ENCODE measurements around the gene FLYWCH2. TPM values are rescaled to one million over a fixed set of nuclear protein-coding genes. Genes with fewer than 3 reads are reported as not detected.

The FLYWCH2 gene
- total RNA-seq, 2 experiments from 2014 or later: 23.9 to 38.7 TPM

- ChIA-PET CTCF (ENCODE audit: unreplicated experiment) (no interaction called here), POLR2A (no interaction called here)
- Histone ChIP-seq H3K79me2 (ENCODE audit: insufficient read depth, low read depth, low read length) (no peaks in the 10 kb centered on the region), H3K36me3 (ENCODE audit: insufficient read depth, low read length) (no peaks in the 10 kb centered on the region; the same call in 1 of the 2 replicates), H3K4me3 (ENCODE audit: low read depth, low read length, poor library complexity, severe bottlenecking) (no peak overlapping the region), H3K4me2 (ENCODE audit: low read length) (no peak overlapping the region), H3K9me2 (ENCODE audit: insufficient read depth, low read length) (no peaks in the 10 kb centered on the region), H3K27ac (ENCODE audit: low read depth, low read length, poor library complexity, severe bottlenecking) (no peak overlapping the region), H3K9me3 (ENCODE audit: low read length) (no peaks in the 10 kb centered on the region), H4K20me1 (ENCODE audit: insufficient read depth, low read length) (peaks cover 4% of the 10 kb centered on the region; the same call in 1 of the 2 replicates), H3K4me1 (ENCODE audit: insufficient read depth, low read length, poor library complexity, severe bottlenecking) (peaks cover 4% of the 10 kb centered on the region), H2AFZ (ENCODE audit: low read length) (no peak overlapping the region)
- DNase-seq (ENCODE audit: low spot score): no peak
- no TSS peak for BruUV-seq (replicated peaks)
- intact Hi-C loops (cut with micrococcal nuclease; ENCODE audit: unreplicated experiment): loop anchor here (5.0 kb wide), 1 partner anchor 37 kb away; the partner anchor contains the start of gene KREMEN2
- TF ChIP-seq CTCF (conservative IDR thresholded peaks at IDR 0.05; ENCODE audit: low read length): no peak
- TF ChIP-seq EZH2phosphoT487 (IDR thresholded peaks at IDR 0.05; ENCODE audit: borderline replicate concordance, low read depth, low read length): no peak
Measured at GRCh38 chr16:2924901-2925755, 42.1 kb downstream of the FLYWCH2 start.

- no peak for DNase-seq (ENCODE audit: low spot score)
- H2AFZ ChIP-seq (ENCODE audit: low read length): no peak overlapping the region
- no peaks in the 10 kb centered on the region; the same call in 1 of the 2 replicates for H3K36me3 ChIP-seq (ENCODE audit: insufficient read depth, low read length)
- H3K4me1 ChIP-seq (ENCODE audit: insufficient read depth, low read length, poor library complexity, severe bottlenecking): peaks cover 4% of the 10 kb centered on the region
- intact Hi-C loops (cut with micrococcal nuclease; ENCODE audit: unreplicated experiment): loop anchor here (5.0 kb wide), 1 partner anchor 36 kb away; the partner anchor contains the start of gene KREMEN2
- no TSS peak for BruUV-seq (replicated peaks)
- ChIA-PET CTCF (ENCODE audit: unreplicated experiment) (no interaction called here), POLR2A (no interaction called here)
- no peaks in the 10 kb centered on the region for H3K9me2 ChIP-seq (ENCODE audit: insufficient read depth, low read length)
- no peak overlapping the region for H3K4me2 ChIP-seq (ENCODE audit: low read length)
- TF ChIP-seq CTCF (conservative IDR thresholded peaks at IDR 0.05; ENCODE audit: low read length): no peak
- no peak for TF ChIP-seq EZH2phosphoT487 (IDR thresholded peaks at IDR 0.05; ENCODE audit: borderline replicate concordance, low read depth, low read length)
- no peak overlapping the region for H3K27ac ChIP-seq (ENCODE audit: low read depth, low read length, poor library complexity, severe bottlenecking)
- no peaks in the 10 kb centered on the region for H3K9me3 ChIP-seq (ENCODE audit: low read length)
- H3K79me2 ChIP-seq (ENCODE audit: insufficient read depth, low read depth, low read length): no peaks in the 10 kb centered on the region
- H4K20me1 ChIP-seq (ENCODE audit: insufficient read depth, low read length): peaks cover 4% of the 10 kb centered on the region; the same call in 1 of the 2 replicates
- no peak overlapping the region for H3K4me3 ChIP-seq (ENCODE audit: low read depth, low read length, poor library complexity, severe bottlenecking)
Measured at GRCh38 chr16:2925951-2926649, 43.1 kb downstream of the FLYWCH2 start.

Measured in OCI-LY7 (cell line).